ENCODE results near the gene TAF11L9.
"Not testable (repeated sequence)": the region's sequence is repeated elsewhere in the genome, so short reads cannot be mapped to it uniquely, and the experiment has no call there.

DNA sequence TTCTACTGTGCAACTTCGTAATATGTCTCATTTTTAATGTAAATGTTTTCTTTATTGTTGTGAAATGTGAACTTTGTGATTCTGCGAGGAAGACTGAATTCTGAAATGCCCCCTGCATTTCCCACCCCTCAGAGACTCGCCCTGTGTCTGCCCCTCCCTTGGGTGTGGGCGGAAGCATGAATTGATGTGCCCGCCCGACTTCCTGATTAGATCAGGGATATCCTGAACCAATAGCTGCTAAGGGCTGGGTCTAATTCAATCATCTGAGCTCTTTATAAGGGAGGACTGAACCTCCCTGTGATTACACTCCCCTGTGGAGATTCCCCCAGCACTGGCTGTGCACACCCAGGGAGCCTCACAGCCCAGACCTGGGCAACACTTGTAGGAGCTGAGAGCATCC is 9.7 kb upstream of the TAF11L9 start, which contains the start of gene TAF11L11:
- TF ChIP-seq, protein P1, sequence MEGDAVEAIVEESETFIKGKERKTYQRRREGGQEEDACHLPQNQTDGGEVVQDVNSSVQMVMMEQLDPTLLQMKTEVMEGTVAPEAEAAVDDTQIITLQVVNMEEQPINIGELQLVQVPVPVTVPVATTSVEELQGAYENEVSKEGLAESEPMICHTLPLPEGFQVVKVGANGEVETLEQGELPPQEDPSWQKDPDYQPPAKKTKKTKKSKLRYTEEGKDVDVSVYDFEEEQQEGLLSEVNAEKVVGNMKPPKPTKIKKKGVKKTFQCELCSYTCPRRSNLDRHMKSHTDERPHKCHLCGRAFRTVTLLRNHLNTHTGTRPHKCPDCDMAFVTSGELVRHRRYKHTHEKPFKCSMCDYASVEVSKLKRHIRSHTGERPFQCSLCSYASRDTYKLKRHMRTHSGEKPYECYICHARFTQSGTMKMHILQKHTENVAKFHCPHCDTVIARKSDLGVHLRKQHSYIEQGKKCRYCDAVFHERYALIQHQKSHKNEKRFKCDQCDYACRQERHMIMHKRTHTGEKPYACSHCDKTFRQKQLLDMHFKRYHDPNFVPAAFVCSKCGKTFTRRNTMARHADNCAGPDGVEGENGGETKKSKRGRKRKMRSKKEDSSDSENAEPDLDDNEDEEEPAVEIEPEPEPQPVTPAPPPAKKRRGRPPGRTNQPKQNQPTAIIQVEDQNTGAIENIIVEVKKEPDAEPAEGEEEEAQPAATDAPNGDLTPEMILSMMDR (IDR thresholded peaks at IDR 0.05): not testable (repeated sequence)
- TF ChIP-seq POLR2A, EP300 (IDR thresholded peaks at IDR 0.05): not testable (repeated sequence)
